Measurements from ENCODE around the gene CENPC. TPM values are rescaled to one million over a fixed set of nuclear protein-coding genes. Genes with fewer than 3 reads are reported as not detected.

Gene CENPC
- total and polyA plus RNA-seq, 2 of the 4 experiments (the other 2 are of a cell fraction): 4.2 to 6.6 TPM

GRCh38 chr4:67466751-67467150, 78.6 kb downstream of the CENPC start:
- no peak for TF ChIP-seq CTCF (conservative IDR thresholded peaks at IDR 0.05; ENCODE audit: low read depth, low read length)
- no peak for TF ChIP-seq RAD21 (IDR thresholded peaks at IDR 0.05; ENCODE audit: low read length)
- no peak for TF ChIP-seq RCOR1 (IDR thresholded peaks at IDR 0.05; ENCODE audit: insufficient replicate concordance, low read length)
- no peak for TF ChIP-seq NFE2L2 (IDR thresholded peaks at IDR 0.05; ENCODE audit: low read depth, low read length)
- no peak for TF ChIP-seq CEBPB (IDR thresholded peaks at IDR 0.05; ENCODE audit: low read depth, low read length)
- no peak for TF ChIP-seq MAZ (IDR thresholded peaks at IDR 0.05; ENCODE audit: borderline replicate concordance, low read depth, low read length)
- no peak for TF ChIP-seq BHLHE40 (IDR thresholded peaks at IDR 0.05; ENCODE audit: low read depth, low read length)
- no peak for TF ChIP-seq ELK1 (IDR thresholded peaks at IDR 0.05; ENCODE audit: borderline replicate concordance, low read depth, low read length)
- TF ChIP-seq CHD1 (IDR thresholded peaks at IDR 0.05; ENCODE audit: low read depth, low read length): no peak
- TF ChIP-seq MAFK (IDR thresholded peaks at IDR 0.05; ENCODE audit: low read depth, low read length): no peak
- TF ChIP-seq SMC3 (IDR thresholded peaks at IDR 0.05; ENCODE audit: low read depth, low read length): no peak
- no peak for TF ChIP-seq MXI1 (IDR thresholded peaks at IDR 0.05; ENCODE audit: borderline replicate concordance, low read depth, low read length)
- no peak for TF ChIP-seq RFX5 (IDR thresholded peaks at IDR 0.05; ENCODE audit: low read depth, low read length)
- no peak for TF ChIP-seq FOS (IDR thresholded peaks at IDR 0.05; ENCODE audit: low read depth, low read length)
- TF ChIP-seq USF2 (IDR thresholded peaks at IDR 0.05; ENCODE audit: low read depth, low read length): no peak
- no peak for TF ChIP-seq POLR2A (IDR thresholded peaks at IDR 0.05; ENCODE audit: low read depth, low read length)

More at GRCh38 chr4:67466751-67467150, 78.6 kb downstream of the CENPC start:
- no peak overlapping the region for H3K9ac ChIP-seq (ENCODE audit: low read depth, low read length)
- peaks cover 5% of the 10 kb centered on the region; the same call in 1 of the 2 replicates for H3K36me3 ChIP-seq (ENCODE audit: control insufficient read depth, insufficient read depth, low read length)
- no peak overlapping the region for H2BK120ac ChIP-seq (ENCODE audit: low read depth, low read length)
- H2AK9ac ChIP-seq (replicated peaks; ENCODE audit: low read depth, low read length, poor library complexity): no peak overlapping the region
- H4K5ac ChIP-seq (ENCODE audit: low read depth, low read length): no peak overlapping the region
- H3K4ac ChIP-seq (ENCODE audit: low read depth, low read length): no peak overlapping the region
- intact Hi-C loops (cut with micrococcal nuclease) (no loop called here), in situ Hi-C loops (cut with MboI; ENCODE audit: low sequenced_read_pairs) (no loop called here), dilution Hi-C loops (cut with HindIII; ENCODE audit: low sequenced_read_pairs, unreplicated experiment) (no loop called here)
- no TSS peak for BruUV-seq (replicated peaks)
- H3K4me1 ChIP-seq (ENCODE audit: control insufficient read depth, insufficient read depth, low read length): peaks cover 2% of the 10 kb centered on the region; the same call in 1 of the 2 replicates
- H2AK5ac ChIP-seq (ENCODE audit: low read depth, low read length): no peak overlapping the region
- H2AFZ ChIP-seq (replicated peaks; ENCODE audit: low read length, poor library complexity): no peak overlapping the region
- no peak overlapping the region for H3K18ac ChIP-seq (ENCODE audit: low read depth, low read length)
- no peak for ATAC-seq (ENCODE audit: low read depth)
- no peak overlapping the region for H2BK5ac ChIP-seq (ENCODE audit: low read depth, low read length, poor library complexity, severe bottlenecking)
- no peaks in the 10 kb centered on the region for H4K20me1 ChIP-seq (ENCODE audit: insufficient read depth, low read length)
- no peak for DNase-seq
- H3K4me3 ChIP-seq (ENCODE audit: insufficient read depth, low read depth, low read length): no peak overlapping the region
- no peak overlapping the region for H3K56ac ChIP-seq (ENCODE audit: extremely low read depth, insufficient read depth, low read length)
- H2BK15ac ChIP-seq (ENCODE audit: low read depth, low read length): no peak overlapping the region
- no peak overlapping the region for H4K91ac ChIP-seq (ENCODE audit: insufficient read depth, low read depth, low read length)
- no CpG with 5 or more reads among the region's 3 CpGs for WGBS, 2 experiments (ENCODE audit: extremely low coverage in 2 of 2, insufficient read length in 1 of 2)
- no peak overlapping the region for H3K27ac ChIP-seq (ENCODE audit: insufficient read depth, low read length)
- no peak overlapping the region for H3K4me2 ChIP-seq (ENCODE audit: low read depth, low read length)
- peaks cover 0 to 3% of the 10 kb centered on the region in 2 experiments; a peak in 1 of 4 replicates for H3K79me1 ChIP-seq (ENCODE audit: low read depth in 1 of 2, low read length in 2 of 2)
- ChIA-PET POLR2A (ENCODE audit: unreplicated experiment) (no interaction called here), CTCF (no interaction called here)
- no peak overlapping the region for H4K8ac ChIP-seq (ENCODE audit: low read depth in 2 of 2, low read length in 2 of 2)
- H3K9me3 ChIP-seq (ENCODE audit: control insufficient read depth, insufficient read depth, low read length): no peaks in the 10 kb centered on the region
- no peak overlapping the region for H2BK20ac ChIP-seq (ENCODE audit: low read depth, low read length)
- peaks cover 6% of the 10 kb centered on the region; the same call in 1 of the 2 replicates for H3K9me1 ChIP-seq (ENCODE audit: insufficient read depth, low read length)
- no peak overlapping the region for H3K14ac ChIP-seq (replicated peaks; ENCODE audit: low read depth, low read length)
- no peak overlapping the region for H3K23ac ChIP-seq (ENCODE audit: low read depth, low read length)
- no peaks in the 10 kb centered on the region for H3K27me3 ChIP-seq (ENCODE audit: control insufficient read depth, insufficient read depth, low read length)
